ENCODE data around the gene ATP10A.
A peak's percentile ranks its signal among the peaks of the same experiment; 100 is the strongest.

The ATP10A gene

DNA sequence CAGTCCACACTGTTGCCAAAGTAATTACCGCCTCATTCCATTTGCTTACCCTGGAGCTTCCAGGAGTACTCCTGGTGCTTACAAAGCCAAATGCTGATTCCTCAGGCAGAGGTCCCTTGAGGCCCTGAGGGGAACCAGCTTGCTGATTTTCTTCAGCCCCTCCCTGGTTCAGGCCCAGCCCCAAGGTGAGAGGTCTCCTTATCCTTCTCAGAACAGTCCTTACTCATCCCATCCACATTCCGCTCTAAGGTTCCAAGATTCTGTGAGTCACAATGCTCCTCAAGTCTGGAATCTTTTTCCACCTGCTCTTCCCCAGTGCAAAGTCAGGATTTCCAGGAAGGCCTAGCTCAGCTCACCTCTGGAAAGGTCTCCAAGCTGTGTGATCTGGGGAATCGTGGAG is 1.8 kb upstream of the ATP10A start:
- no peak for TF ChIP-seq ZFX (IDR thresholded peaks at IDR 0.05)
- TF ChIP-seq, protein P1, sequence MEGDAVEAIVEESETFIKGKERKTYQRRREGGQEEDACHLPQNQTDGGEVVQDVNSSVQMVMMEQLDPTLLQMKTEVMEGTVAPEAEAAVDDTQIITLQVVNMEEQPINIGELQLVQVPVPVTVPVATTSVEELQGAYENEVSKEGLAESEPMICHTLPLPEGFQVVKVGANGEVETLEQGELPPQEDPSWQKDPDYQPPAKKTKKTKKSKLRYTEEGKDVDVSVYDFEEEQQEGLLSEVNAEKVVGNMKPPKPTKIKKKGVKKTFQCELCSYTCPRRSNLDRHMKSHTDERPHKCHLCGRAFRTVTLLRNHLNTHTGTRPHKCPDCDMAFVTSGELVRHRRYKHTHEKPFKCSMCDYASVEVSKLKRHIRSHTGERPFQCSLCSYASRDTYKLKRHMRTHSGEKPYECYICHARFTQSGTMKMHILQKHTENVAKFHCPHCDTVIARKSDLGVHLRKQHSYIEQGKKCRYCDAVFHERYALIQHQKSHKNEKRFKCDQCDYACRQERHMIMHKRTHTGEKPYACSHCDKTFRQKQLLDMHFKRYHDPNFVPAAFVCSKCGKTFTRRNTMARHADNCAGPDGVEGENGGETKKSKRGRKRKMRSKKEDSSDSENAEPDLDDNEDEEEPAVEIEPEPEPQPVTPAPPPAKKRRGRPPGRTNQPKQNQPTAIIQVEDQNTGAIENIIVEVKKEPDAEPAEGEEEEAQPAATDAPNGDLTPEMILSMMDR (conservative IDR thresholded peaks at IDR 0.05) = no peak
- no peak overlapping the region for H3K27ac ChIP-seq

DNA sequence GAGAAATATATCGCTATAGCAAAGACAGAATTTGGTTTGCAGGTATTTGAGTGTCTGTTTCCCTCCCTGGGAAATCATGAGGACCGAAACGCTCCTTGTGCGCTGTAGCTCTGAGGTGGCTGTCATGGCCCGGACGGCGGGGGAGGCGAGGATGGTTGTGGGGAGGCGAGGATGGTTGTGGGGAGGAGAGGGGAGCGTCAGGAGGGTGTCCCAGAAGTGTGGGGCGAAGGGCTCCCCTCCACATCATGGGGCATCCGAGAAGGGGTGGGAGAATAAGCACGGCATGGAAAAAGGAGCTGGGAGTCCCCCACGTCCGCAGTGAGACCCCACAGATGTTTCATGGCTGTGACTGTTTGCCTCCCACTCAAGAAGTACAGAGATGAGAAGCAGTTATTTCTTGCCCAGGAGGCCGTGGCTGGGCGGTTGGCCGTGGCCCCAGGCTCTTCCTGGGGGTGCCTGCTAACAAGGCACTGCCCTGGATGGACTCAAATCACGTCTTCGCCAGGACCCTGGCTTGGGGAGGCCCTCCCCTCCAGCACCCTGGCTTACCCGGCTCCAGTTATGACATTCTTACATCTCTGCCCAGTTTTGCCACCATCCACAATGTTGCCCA is 947 bp upstream of the ATP10A start:
- no peak for TF ChIP-seq ZFX (IDR thresholded peaks at IDR 0.05)
- TF ChIP-seq, protein P1 (conservative IDR thresholded peaks at IDR 0.05) = no peak
- no peak overlapping the region for H3K27ac ChIP-seq

DNA sequence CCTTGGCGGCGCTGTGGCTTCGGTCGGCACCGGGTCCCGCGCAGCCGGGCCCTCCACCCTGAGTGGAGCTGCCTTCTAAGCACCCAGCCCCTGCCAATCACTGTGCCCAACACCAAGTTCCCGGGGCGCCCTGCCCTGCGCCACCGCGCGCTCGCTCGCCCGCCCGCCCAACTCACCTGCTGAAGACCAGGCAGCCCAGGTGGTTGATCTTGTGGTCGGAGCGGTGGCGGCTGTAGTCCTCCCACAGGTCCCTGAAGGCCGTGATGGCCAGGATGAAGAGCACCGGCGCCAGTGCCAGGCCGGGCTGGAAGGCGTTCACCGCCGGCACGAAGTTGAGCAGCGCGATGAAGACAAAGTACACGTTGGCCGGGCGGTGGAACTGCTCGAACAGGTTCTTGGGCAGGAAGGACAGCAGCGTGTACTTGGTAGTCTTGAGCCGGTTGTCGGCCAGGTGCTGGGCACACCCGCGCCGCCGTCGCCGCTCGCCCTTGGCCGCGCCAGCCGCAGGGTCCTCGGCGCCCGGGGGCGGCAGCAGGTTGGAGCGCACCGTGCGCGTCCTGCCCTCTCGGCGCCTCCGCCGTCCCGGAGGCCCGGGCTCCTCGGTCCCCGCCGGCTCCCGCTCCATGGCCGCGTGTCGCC is 536 bp downstream of the ATP10A start:
- H3K27ac ChIP-seq = peak overlapping the region; percentile 74
- no peak for TF ChIP-seq ZFX (IDR thresholded peaks at IDR 0.05)
- TF ChIP-seq, protein P1 (conservative IDR thresholded peaks at IDR 0.05) = no peak

DNA sequence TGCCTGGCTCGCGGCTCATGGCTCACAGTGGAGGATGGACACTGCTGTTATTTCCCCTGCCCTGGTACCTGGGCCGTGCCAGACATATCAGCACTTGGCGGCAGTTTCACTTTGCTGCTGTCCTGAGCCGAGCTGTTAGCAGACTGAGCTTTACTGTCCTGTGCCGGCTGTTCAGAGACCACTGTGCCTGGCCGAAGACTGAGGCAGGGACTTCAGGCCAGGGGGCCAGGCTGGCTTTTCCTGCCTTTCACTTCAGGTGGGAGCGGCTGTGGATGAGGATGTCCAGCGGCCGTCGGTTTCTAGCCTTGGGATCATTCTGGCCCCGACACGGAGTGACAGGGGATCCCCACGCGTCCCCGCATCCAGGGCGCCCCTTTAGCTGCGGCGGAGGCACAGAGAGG is 1.1 kb downstream of the ATP10A start:
- TF ChIP-seq ZFX (IDR thresholded peaks at IDR 0.05) = no peak
- TF ChIP-seq, protein P1 (conservative IDR thresholded peaks at IDR 0.05) = no peak
- H3K27ac ChIP-seq = peak overlapping the region; percentile 74

DNA sequence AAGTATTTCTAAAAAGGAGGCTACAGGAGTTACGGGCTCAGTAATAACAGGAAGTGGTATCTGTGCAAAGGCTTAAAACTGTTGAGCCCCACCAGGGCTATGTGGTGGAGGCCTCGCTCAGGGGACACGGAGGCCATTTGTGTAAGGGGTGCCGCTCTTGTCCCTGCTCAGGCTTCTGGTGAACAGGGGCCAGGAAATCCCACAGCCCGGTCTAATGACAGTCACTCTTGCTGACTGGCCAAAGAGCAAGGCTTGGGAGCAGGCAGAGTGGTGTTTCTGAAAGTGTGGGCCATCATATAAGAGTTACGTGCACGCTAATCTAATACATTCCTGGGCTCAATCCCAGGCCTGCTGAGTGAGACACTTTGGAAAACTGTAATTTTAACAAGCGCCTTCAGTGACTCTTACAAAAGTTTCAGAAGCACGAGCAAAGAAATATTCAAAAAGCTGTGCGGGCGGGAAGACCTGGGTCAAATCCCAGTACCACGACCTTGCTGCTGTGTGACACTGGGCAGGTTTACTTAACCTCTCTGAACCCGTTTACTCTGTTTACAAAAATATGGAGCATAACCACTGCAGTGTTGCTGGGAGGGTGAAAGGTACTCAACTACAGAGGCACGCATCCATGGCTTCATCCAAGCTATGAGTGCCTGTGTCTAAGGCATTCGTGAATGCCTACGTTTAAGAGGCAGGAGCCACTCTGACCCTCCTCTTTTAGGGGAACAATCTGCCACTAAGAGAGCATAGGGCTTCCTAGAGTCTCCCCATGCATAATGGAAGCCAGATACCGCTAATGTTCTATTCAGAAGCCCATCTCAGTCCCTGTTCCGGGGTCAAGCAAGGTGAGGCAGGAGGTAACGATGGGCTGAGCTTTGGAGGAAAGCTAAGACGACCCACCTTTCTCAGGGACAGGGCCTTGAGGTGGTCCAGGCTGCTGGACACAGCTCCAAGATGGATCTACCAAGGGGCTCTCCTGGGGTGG is 2.0 kb downstream of the ATP10A start:
- peak overlapping the region; percentile 74 for H3K27ac ChIP-seq
- no peak for TF ChIP-seq ZFX (IDR thresholded peaks at IDR 0.05)

DNA sequence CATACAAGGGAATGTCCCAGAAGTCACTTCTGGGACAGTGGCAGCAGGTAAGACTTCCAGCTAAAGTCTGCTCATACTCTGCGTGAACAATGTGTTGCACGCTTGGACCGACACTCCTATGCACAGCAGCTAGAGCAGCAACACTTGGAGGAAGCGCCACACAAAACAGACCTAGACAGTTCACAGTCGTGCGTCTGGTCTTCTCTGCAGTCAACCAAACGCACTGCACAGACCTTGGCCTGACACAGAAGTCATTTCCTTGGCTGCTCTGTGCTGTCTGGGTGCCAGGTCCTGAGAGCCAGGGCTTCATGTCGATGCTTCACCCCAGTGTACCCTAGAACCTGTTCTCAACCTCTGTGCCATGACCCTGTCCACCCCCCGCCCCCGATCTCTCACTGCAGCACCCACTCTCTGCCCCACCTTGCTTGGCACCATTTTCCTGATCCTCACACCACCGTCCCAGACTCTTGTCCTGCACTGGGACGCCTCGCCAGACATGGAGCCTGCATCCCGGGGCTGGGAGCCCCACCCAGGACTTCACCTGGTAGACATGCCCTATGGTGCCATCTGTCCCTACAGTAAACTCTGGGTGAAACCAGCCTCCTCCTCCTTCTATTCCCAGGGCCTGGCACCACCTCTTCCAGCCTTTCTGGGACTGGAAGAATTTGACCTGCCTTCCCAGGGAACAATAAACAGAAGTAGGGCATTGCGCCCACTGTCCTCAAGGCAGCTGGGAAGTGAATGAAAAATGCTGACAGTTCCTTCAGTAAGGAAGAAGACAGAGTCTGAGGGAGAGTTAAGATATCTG is 3.1 kb downstream of the ATP10A start:
- peak overlapping the region; percentile 74 for H3K27ac ChIP-seq
- no peak for TF ChIP-seq ZFX (IDR thresholded peaks at IDR 0.05)
- TF ChIP-seq, protein P1 (conservative IDR thresholded peaks at IDR 0.05) = no peak
